WTC11 (cell line): Measurements from ENCODE around the gene TCP1.

Source experiments
- KAT7 ChIP-seq: sonication (generic); formaldehyde crosslinking; IDR thresholded peaks from 2 replicates; pipeline ENCODE4 v1.8.1; 2023; ENCODE audit warnings: missing genetic modification reagents, mild to moderate bottlenecking, borderline replicate concordance
- RELA ChIP-seq: sonication (generic); formaldehyde crosslinking; IDR thresholded peaks from 2 replicates; pipeline ENCODE4 v1.8.1; 2022; ENCODE audit warnings: missing genetic modification reagents, mild to moderate bottlenecking, borderline replicate concordance
- ZNF317 ChIP-seq: sonication (generic); formaldehyde crosslinking; IDR thresholded peaks from 2 replicates; pipeline ENCODE4 v1.8.1; 2023; ENCODE audit warnings: low read depth, mild to moderate bottlenecking, moderate library complexity, missing genetic modification reagents, borderline replicate concordance
- TF ChIP-seq, protein P1 (sequence below): fragments of 200-600 bp; IDR thresholded peaks from 2 replicates; pipeline ENCODE4 v1.8.0; 2022; ENCODE audit warnings: antibody characterized with exemption
- TF ChIP-seq, protein P2 (sequence below): fragments of 250-450 bp; sonication (Bioruptor Pico); IDR thresholded peaks from 2 replicates; pipeline ENCODE4 v2.1.2; 2022; ENCODE audit warnings: mild to moderate bottlenecking, moderate library complexity
- TF ChIP-seq, protein P3 (sequence below): sonication (generic); formaldehyde crosslinking; IDR thresholded peaks from 2 replicates; pipeline ENCODE4 v1.8.1; 2022; ENCODE audit warnings: low read depth, mild to moderate bottlenecking, moderate library complexity, missing genetic modification reagents, borderline replicate concordance
- TF ChIP-seq, protein P4 (sequence below): sonication (generic); formaldehyde crosslinking; IDR thresholded peaks from 2 replicates; pipeline ENCODE4 v1.8.1; 2023; ENCODE audit warnings: mild to moderate bottlenecking, moderate library complexity, missing genetic modification reagents
- TF ChIP-seq, protein P5 (sequence below): sonication (generic); formaldehyde crosslinking; IDR thresholded peaks from 2 replicates; pipeline ENCODE4 v1.8.1; 2022; ENCODE audit warnings: low read depth, missing genetic modification reagents, borderline replicate concordance

DNA sequence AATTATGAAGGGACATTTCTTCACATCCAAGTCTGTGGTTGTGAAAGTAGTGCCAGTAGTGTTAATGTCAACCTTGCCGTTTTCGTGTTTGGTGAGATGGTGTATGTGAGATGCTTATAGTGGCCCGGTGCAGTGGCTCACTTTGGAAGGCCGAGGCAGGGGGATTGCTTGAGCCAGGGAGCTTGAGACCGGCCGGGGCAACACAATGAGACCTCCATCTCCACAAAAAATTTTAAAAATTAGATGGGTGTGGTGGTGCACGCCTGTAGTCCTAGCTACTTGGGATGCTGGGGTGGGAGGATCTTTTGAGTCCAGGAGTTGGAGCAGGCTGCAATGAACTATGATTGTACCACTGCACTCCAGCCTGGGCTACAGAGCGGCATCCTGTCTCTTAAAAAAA is 48.1 kb upstream of the TCP1 start:
- no peak for TF ChIP-seq KAT7 (CRISPR knock-in tag)
- TF ChIP-seq ZNF317 (CRISPR knock-in tag), result no peak
- no peak for TF ChIP-seq RELA (CRISPR knock-in tag)
- TF ChIP-seq, protein P1, sequence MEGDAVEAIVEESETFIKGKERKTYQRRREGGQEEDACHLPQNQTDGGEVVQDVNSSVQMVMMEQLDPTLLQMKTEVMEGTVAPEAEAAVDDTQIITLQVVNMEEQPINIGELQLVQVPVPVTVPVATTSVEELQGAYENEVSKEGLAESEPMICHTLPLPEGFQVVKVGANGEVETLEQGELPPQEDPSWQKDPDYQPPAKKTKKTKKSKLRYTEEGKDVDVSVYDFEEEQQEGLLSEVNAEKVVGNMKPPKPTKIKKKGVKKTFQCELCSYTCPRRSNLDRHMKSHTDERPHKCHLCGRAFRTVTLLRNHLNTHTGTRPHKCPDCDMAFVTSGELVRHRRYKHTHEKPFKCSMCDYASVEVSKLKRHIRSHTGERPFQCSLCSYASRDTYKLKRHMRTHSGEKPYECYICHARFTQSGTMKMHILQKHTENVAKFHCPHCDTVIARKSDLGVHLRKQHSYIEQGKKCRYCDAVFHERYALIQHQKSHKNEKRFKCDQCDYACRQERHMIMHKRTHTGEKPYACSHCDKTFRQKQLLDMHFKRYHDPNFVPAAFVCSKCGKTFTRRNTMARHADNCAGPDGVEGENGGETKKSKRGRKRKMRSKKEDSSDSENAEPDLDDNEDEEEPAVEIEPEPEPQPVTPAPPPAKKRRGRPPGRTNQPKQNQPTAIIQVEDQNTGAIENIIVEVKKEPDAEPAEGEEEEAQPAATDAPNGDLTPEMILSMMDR, result no peak
- TF ChIP-seq, protein P2, sequence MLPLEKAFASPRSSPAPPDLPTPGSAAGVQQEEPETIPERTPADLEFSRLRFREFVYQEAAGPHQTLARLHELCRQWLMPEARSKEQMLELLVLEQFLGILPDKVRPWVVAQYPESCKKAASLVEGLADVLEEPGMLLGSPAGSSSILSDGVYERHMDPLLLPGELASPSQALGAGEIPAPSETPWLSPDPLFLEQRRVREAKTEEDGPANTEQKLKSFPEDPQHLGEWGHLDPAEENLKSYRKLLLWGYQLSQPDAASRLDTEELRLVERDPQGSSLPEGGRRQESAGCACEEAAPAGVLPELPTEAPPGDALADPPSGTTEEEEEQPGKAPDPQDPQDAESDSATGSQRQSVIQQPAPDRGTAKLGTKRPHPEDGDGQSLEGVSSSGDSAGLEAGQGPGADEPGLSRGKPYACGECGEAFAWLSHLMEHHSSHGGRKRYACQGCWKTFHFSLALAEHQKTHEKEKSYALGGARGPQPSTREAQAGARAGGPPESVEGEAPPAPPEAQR (CRISPR knock-in tag), result no peak
- TF ChIP-seq, protein P3, sequence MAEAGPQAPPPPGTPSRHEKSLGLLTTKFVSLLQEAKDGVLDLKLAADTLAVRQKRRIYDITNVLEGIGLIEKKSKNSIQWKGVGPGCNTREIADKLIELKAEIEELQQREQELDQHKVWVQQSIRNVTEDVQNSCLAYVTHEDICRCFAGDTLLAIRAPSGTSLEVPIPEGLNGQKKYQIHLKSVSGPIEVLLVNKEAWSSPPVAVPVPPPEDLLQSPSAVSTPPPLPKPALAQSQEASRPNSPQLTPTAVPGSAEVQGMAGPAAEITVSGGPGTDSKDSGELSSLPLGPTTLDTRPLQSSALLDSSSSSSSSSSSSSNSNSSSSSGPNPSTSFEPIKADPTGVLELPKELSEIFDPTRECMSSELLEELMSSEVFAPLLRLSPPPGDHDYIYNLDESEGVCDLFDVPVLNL (CRISPR knock-in tag), result no peak
- TF ChIP-seq, protein P4, sequence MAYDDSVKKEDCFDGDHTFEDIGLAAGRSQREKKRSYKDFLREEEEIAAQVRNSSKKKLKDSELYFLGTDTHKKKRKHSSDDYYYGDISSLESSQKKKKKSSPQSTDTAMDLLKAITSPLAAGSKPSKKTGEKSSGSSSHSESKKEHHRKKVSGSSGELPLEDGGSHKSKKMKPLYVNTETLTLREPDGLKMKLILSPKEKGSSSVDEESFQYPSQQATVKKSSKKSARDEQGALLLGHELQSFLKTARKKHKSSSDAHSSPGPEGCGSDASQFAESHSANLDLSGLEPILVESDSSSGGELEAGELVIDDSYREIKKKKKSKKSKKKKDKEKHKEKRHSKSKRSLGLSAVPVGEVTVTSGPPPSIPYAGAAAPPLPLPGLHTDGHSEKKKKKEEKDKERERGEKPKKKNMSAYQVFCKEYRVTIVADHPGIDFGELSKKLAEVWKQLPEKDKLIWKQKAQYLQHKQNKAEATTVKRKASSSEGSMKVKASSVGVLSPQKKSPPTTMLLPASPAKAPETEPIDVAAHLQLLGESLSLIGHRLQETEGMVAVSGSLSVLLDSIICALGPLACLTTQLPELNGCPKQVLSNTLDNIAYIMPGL (CRISPR knock-in tag), result no peak
- TF ChIP-seq, protein P5, sequence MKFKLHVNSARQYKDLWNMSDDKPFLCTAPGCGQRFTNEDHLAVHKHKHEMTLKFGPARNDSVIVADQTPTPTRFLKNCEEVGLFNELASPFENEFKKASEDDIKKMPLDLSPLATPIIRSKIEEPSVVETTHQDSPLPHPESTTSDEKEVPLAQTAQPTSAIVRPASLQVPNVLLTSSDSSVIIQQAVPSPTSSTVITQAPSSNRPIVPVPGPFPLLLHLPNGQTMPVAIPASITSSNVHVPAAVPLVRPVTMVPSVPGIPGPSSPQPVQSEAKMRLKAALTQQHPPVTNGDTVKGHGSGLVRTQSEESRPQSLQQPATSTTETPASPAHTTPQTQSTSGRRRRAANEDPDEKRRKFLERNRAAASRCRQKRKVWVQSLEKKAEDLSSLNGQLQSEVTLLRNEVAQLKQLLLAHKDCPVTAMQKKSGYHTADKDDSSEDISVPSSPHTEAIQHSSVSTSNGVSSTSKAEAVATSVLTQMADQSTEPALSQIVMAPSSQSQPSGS (CRISPR knock-in tag), result no peak
